Fibroblast of villous mesenchyme (primary cell): Measurements from ENCODE around the gene FIS1. TPM values are rescaled to one million over a fixed set of nuclear protein-coding genes. Genes with fewer than 3 reads are reported as not detected.

ENCODE experiments used
- DNase-seq: peaks from one replicate; pipeline ENCODE4 v3.0.0-alpha.2; 2010; ENCODE audit warnings: low read depth
- H3K4me3 ChIP-seq: 2 replicates; pipeline ENCODE4 v1.5.1; 2011; ENCODE audit warnings: low read depth, mild to moderate bottlenecking, low read length
- total RNA-seq: library from RNA; depleted of rRNA; stranded (reverse); fragments of >200 nt; gene quantifications from 2 replicates; pipeline ENCODE4 v1.2.3, GENCODE V29; 2012
- TF ChIP-seq, protein P1 (sequence below): IDR thresholded peaks from 2 replicates; pipeline ENCODE4 v1.5.1; 2012; ENCODE audit warnings: low read depth, mild to moderate bottlenecking, low read length; ENCODE audit not compliant: insufficient read depth

The FIS1 gene
- total RNA-seq, 1 donor, result 123 TPM

DNA sequence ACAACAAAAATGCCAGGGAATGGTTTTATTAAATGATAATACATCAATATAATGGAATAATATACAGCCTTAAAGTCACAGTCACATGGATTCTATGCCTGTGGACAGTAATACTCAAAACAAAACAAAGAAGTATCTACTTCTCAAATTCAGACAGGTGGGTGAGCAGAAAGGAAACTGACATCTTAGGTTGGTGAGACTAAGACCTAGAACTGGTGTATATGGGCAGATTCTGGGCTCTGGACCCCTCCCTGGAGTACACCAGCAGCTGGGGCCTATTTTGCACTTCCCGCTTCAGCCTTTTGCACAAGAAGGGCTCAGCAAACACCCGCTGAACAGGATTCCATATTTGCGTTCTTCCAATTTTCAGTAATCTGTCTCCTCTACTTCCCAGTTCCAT, 5.4 kb upstream of the FIS1 start:
- TF ChIP-seq, protein P1, sequence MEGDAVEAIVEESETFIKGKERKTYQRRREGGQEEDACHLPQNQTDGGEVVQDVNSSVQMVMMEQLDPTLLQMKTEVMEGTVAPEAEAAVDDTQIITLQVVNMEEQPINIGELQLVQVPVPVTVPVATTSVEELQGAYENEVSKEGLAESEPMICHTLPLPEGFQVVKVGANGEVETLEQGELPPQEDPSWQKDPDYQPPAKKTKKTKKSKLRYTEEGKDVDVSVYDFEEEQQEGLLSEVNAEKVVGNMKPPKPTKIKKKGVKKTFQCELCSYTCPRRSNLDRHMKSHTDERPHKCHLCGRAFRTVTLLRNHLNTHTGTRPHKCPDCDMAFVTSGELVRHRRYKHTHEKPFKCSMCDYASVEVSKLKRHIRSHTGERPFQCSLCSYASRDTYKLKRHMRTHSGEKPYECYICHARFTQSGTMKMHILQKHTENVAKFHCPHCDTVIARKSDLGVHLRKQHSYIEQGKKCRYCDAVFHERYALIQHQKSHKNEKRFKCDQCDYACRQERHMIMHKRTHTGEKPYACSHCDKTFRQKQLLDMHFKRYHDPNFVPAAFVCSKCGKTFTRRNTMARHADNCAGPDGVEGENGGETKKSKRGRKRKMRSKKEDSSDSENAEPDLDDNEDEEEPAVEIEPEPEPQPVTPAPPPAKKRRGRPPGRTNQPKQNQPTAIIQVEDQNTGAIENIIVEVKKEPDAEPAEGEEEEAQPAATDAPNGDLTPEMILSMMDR, result no peak
- H3K4me3 ChIP-seq, result no peak overlapping the region
- DNase-seq, result no peak

DNA sequence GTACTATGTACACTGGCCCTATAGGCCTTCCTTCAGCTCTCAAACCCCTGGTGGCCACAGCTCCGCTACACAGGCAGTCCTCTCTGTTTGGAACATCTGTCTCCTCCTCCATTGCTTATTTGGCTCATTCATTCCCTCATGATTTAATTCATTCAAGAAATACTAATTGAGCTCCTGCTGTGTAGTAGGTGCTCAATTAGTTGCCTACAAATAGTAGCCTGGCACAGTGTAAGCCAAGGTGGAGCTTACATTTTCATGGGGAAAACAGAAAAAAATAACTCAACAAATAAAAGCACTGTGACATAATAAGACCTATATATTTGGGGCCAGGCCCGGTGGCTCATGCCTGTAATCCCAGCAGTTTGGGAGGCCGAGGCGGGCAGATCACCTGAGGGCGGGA, 3.4 kb upstream of the FIS1 start:
- TF ChIP-seq, protein P1, result no peak
- DNase-seq, result no peak
- no peak overlapping the region for H3K4me3 ChIP-seq

DNA sequence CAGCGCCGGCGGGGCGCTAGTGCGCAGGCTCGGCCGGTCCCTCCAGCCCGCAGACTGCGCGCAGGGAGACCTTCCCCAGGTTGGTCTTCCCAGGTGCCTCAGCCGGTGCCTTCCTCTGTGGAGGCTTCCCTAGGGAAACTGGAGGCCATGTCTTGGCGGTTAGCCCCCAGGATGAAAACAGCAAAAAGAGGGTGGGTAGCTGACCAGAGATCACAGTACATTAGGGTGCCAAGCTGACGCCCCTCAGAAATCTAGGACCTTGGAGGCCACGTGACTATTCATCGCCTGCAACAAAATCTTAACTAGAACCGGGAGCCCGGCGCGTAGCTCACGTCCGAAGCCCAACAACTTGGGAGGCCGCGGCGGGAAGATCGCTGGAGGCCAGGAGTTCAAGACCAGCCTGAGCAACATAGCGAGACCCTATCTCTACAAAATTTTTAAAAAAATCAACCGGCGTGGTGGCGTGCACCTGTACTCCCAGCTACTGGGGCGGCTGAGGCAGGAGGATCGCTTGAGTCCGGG, 327 bp upstream of the FIS1 start:
- no peak for DNase-seq
- peak overlapping the region; percentile 98 for H3K4me3 ChIP-seq
- TF ChIP-seq, protein P1, result no peak

DNA sequence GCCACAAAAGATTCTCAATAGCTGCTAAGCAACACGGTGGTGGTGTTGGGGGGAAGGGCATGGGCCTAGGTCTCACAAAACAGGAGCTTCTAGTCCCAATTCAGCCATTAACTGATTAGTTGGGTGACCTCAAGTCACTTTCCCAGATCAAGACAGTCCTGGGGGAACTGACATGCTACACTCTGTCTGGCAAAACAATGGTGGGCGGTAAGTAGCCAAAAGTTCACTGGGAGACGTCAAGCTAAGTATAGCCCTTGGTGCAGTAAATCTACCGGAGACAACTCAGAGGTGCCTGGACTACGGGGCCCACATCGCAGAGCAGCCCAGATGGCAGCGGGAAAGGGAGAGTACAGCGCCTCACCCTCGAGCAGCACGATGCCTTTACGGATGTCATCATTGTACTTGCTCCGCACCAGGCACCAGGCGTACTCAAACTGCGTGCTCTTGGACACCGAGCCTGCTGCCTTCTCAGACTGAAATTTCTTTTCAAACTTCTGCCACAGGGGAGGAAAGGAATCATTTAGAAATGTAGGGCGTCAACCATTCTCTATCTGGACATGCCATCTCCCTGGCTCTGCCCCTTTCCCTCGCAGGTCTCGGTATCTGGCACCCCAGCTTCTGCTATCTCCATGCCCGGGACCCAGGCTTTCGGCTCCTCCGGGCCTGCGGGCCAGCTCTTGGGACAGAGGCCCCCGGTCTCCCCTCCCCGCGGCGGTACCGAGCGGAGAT, 1.1 kb downstream of the FIS1 start:
- TF ChIP-seq, protein P1, result no peak
- DNase-seq, result peak; percentile 40
- peak overlapping the region; percentile 98 for H3K4me3 ChIP-seq

DNA sequence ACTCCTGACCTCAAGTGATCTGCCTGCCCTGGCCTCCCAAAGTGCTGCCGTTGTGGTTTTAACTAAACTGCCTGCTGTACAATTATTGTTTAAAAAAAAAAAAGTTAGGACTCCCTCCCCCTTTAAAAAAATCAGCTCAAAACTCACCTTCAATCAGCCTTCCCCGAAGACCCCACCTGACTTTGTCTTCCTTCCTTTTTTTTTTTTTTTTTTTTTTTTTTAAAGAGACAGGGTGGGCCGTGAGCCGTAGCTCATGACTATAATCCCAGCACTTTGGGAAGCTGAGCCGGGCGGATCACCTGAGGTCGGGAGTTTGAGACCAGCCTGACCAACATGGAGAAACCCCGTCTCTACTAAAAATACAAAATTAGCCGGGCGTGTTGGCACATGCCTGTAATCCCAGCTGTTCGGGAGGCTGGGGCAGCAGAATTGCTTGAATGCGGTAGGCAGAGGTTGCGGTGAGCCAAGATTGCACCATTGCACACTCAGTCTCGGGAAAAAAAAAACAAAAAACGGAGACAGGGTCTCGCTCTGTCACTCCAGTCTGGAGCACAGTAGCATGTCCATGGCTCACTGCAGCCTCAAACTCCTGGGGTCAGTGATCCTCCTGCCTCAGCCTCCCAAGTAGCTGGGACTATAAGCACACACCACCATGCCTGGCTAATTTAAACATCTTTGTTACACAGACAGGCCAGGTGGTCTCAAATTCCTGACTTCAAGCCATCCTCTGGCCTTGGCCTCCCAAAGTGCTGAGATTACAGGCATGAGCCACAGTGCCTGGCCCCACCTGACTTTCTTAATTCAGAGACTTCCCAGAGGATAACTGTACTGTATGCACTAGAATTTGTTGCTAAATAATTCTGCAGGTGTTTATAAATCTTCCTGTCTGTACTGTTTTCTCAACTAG, 3.2 kb downstream of the FIS1 start:
- TF ChIP-seq, protein P1, result no peak
- no peak overlapping the region for H3K4me3 ChIP-seq
- DNase-seq, result no peak

DNA sequence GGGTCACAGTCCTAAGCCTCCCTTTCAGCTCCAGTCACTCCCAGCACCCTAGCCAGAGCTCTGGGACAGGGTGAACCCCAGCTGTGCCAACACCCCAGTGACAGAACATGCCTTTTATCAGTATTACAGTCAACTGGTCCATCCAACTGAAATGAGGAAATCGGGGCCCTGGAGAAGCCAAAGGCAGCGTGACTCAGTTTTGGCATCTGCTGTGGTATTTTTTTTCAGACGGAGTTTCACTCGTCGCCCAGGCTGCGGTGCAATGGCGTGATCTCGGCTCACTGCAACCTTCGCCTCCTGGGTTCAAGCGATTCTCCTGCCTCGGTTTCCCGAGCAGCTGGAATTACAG, 3.9 kb downstream of the FIS1 start:
- no peak overlapping the region for H3K4me3 ChIP-seq
- DNase-seq, result no peak
- TF ChIP-seq, protein P1, result no peak
